T-cell (primary cell): Measurements from ENCODE around the gene UBR1. TPM values are rescaled to one million over a fixed set of nuclear protein-coding genes. Genes with fewer than 3 reads are reported as not detected.

Experiments
- total RNA-seq, 35 experiments: library from RNA in 6 of 35; stranded (reverse) in 6 of 35; fragments of 120-200 nt in 1 of 35; gene quantifications; one replicate each; pipeline versions ENCODE4 v1.2.1 to v1.2.4 and lab custom pipeline; 2013 to 2026

The UBR1 gene
- total RNA-seq, 5 donors from 2014 or later (not counting 1 experiment from before 2014, with no cell fraction given), result 35.0 to 55.6 (median 41.0) TPM

Other genes with a start within 250 kb of the UBR1 start
- 10 to 100 TPM; 26.2 to 30.7 (median 26.9) TPM for gene TTBK2, start 185.3 kb downstream of the UBR1 start, total RNA-seq
- 10 to 100 TPM; 14.8 to 20.2 (median 16.4) TPM for gene TMEM62, start 27.5 kb upstream of the UBR1 start, total RNA-seq
- gene CCNDBP1, start 79.4 kb upstream of the UBR1 start, total RNA-seq, result 100 to 1,000 TPM in 3 of 5 donors, 10 to 100 TPM in 2; 91.3 to 103 (median 102) TPM
- not detected for gene EPB42, start 115.0 kb upstream of the UBR1 start, total RNA-seq
- not detected for gene TGM5, start 160.9 kb upstream of the UBR1 start, total RNA-seq
- not detected for gene TGM7, start 196.2 kb upstream of the UBR1 start, total RNA-seq
- 10 to 100 TPM in 3 of 5 donors, 1 to 10 TPM in 2; 9.3 to 13.6 (median 10.7) TPM for gene LCMT2, start 224.5 kb upstream of the UBR1 start, total RNA-seq